ENCODE measurements around the gene KLF16.

KLF16 gene

GRCh38 chr19:1807695-1808394 lies 55.5 kb downstream of the KLF16 start:
- Mint-ChIP-seq H3K27ac (no peak overlapping the region), H3K9me3 (no peaks in the 10 kb centered on the region), H3K4me1 (ENCODE audit: low read depth) (peaks cover 10% of the 10 kb centered on the region), H3K27me3 (ENCODE audit: low read depth) (no peaks in the 10 kb centered on the region), H3K36me3 (ENCODE audit: low read depth) (peaks cover 7% of the 10 kb centered on the region), H3K4me3 (no peak overlapping the region)
- DNase-seq (ENCODE audit: low spot score) = no peak

- no peaks in the 10 kb centered on the region for H3K27me3 Mint-ChIP-seq (ENCODE audit: low read depth)
- no peaks in the 10 kb centered on the region for H3K9me3 Mint-ChIP-seq
- H3K4me1 Mint-ChIP-seq (ENCODE audit: low read depth) = peaks cover 6% of the 10 kb centered on the region
- peaks cover 7% of the 10 kb centered on the region for H3K36me3 Mint-ChIP-seq (ENCODE audit: low read depth)
- no peak for DNase-seq (ENCODE audit: low spot score)
- no peak overlapping the region for H3K4me3 Mint-ChIP-seq
- H3K27ac Mint-ChIP-seq = no peak overlapping the region
Observed at GRCh38 chr19:1807030-1807694, 56.2 kb downstream of the KLF16 start.

DNA sequence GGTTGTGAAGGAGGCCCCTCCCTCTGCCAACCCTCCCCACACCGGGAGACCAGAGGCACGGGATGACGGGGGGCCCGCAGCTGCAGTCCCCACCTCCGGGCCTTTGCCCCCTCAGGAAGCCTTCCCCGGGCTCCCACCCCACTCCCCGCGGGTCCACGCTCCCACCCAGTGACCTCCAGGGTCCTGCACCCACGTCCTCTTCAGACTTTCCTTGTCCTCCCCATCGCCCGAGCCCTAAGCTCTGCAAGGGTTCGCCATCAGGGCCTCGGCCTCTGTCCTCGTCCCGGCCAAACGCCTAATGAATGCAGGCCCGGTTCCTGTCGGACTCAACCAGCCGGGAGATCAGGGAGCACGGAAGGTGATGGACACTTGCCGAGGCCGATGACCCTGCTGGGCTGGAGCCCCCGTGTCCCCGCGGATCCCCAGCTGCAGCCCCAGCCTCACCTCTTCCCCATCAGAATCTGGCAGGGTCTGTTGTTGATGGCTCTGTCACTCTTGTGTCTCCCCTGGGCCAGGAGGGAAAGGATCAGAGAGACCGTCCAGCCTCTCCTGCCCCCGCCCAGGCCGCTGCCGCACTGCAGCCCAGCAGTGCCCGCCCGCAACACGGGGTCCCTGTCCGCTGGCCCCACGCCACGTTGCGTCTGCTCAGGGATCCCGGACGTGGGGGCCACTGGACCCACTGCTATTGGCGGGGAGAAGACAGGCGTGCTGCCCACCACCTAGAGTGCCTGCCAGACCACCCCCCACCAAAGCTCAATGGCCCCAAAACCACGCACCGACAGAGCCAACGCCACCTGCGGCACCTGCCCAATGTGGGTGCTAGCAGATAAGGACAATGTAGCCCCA lies 57.0 kb downstream of the KLF16 start:
- Mint-ChIP-seq H3K4me1 (ENCODE audit: low read depth) (peaks cover 4% of the 10 kb centered on the region), H3K27me3 (ENCODE audit: low read depth) (no peaks in the 10 kb centered on the region), H3K9me3 (no peaks in the 10 kb centered on the region), H3K27ac (no peak overlapping the region), H3K4me3 (no peak overlapping the region), H3K36me3 (ENCODE audit: low read depth) (peaks cover 8% of the 10 kb centered on the region)
- no peak for DNase-seq (ENCODE audit: low spot score)

DNA sequence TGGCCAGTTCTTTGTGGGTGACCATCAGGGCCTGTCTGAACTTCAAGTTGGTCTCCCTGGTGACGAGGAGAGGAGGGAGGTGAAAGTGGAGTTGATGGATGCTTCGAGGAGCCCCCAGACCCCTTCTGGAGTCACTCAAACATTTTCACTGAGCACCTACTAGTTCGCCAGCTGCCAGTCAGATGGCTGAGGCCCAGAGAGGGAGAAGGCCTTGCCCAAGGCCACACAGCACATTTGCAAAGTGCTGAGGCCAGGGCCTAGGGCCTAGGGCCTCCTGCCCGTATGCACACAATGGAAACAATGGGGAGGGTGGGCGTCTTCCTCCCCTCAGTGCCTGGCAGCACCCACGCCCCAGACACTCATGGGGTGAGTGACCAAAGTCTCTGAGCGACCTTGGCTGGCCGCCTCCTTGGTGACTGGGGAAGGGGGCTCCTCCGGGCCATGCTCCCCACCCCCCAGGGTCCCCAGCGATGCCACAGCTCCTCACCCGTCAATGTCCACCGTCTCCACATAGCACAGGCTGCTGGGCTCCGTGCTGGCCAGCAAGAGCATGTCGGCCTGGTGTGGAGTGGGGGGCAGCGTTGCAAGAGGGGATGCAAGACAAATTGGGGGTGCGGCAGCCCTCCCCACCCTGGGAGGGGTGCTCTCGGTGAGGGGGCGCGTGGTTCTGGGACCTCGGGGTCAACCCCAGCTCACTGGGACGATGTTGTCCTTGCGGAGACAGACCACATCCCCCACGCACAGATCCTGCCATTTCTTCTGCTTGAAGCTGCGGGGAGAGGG lies 57.8 kb downstream of the KLF16 start:
- Mint-ChIP-seq H3K9me3 (no peaks in the 10 kb centered on the region), H3K27ac (no peak overlapping the region), H3K36me3 (ENCODE audit: low read depth) (peaks cover 8% of the 10 kb centered on the region), H3K4me3 (no peak overlapping the region), H3K27me3 (ENCODE audit: low read depth) (no peaks in the 10 kb centered on the region), H3K4me1 (ENCODE audit: low read depth) (no peaks in the 10 kb centered on the region)
- DNase-seq (ENCODE audit: low spot score) = no peak

DNA sequence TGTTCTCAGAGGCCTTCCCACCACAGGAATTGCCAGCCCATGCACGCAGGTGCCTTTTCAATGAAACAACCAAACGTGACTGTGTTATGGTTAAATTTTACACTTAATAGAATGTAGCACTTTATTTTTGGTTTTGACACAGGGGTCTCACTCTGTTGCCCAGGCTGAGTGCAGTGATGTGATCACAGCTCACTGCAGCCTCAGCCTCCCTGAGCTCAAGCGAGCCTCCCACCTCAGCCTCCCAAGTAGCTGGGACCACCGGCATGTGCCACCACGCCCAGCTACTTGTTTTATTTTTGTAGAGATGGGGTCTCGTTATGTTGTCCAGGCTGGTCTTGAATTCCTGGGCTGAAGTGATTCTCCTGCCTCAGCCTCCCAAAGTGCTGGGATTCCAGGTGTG lies 58.5 kb downstream of the KLF16 start:
- Mint-ChIP-seq H3K27me3 (ENCODE audit: low read depth) (no peaks in the 10 kb centered on the region), H3K27ac (no peak overlapping the region), H3K36me3 (ENCODE audit: low read depth) (peaks cover 12% of the 10 kb centered on the region), H3K4me1 (ENCODE audit: low read depth) (no peaks in the 10 kb centered on the region), H3K4me3 (no peak overlapping the region), H3K9me3 (no peaks in the 10 kb centered on the region)
- DNase-seq (ENCODE audit: low spot score) = no peak

All from T-helper 2 cell treated with Interferon-gamma antibody and Interleukin-4, amounts not matched to agents 5 μg/mL and 100 μg/mL, for 36 hours (primary cell).